ENCODE data around the gene TMEM267. TPM values are rescaled to one million over a fixed set of nuclear protein-coding genes. Genes with fewer than 3 reads are reported as not detected.

Gene TMEM267
- total RNA-seq, 5 donors from 2014 or later (not counting 1 experiment from before 2014, with no cell fraction given) = 10.1 to 19.4 (median 15.9) TPM

- 2% methylated on average over 51 of the region's 53 CpGs for WGBS (ENCODE audit: insufficient coverage)
These were observed 86.8 kb downstream of the TMEM267 start for GRCh38 chr5:43396762-43397304.

More at GRCh38 chr5:43396762-43397304, 86.8 kb downstream of the TMEM267 start:
- no peaks in the 10 kb centered on the region for H3K27me3 Mint-ChIP-seq
- ATAC-seq (replicated peaks in 1 of 4) (peak; percentile 96 to 99 (median 98)), DNase-seq (peak; percentile 36 to 74 (median 58))
- Histone ChIP-seq H3K27ac (ENCODE audit: low read length) (peak overlapping the region; percentile 80), H3K27me3 (replicated peaks in 1 of 2; ENCODE audit: control insufficient read depth in 2 of 2, extremely low read depth in 1 of 2, insufficient read depth in 2 of 2, low read length in 1 of 2) (no peaks in the 10 kb centered on the region), H3K9me3 (no peaks in the 10 kb centered on the region), H3K4me1 (ENCODE audit: control insufficient read depth in 1 of 2, extremely low read depth in 1 of 2, insufficient read depth in 2 of 2, low read length in 2 of 2) (peaks cover 0 to 13% of the 10 kb centered on the region in 2 experiments), H3K4me3 (ENCODE audit: control insufficient read depth in 1 of 2, extremely low read depth in 1 of 2, low read length in 1 of 2) (peak overlapping the region; percentile 84 to 92), H3K36me3 (ENCODE audit: control insufficient read depth in 2 of 2, extremely low read depth in 1 of 2, insufficient read depth in 1 of 2, low read length in 1 of 2) (no peaks in the 10 kb centered on the region)
- peaks cover 8% of the 10 kb centered on the region for H3K36me3 Mint-ChIP-seq
- ChIA-PET POLR2A (interaction anchor here (0.6 to 2.3 kb wide), 5 partner anchors 83 to 332 kb away, joined by 3 to 11 read pairs (median 4); partner anchors contain the start of genes TMEM267 (in 2 of the 2) and HMGCS1 (in 1 of the 2)), CTCF (interaction anchor here in 1 of 2 donors (0.6 to 2.2 kb wide), 5 partner anchors 8 to 229 kb away, joined by 3 to 15 read pairs (median 3); partner anchors contain the start of gene TMEM267)
- peaks cover 40 to 48% (median 42%) of the 10 kb centered on the region in 3 donors for H3K4me1 Mint-ChIP-seq
- H3K9me3 Mint-ChIP-seq = no peaks in the 10 kb centered on the region
- H3K27ac Mint-ChIP-seq = peak overlapping the region; percentile 93 to 99
- peak overlapping the region; percentile 96 to 99 (median 99) for H3K4me3 Mint-ChIP-seq

Other genes with a start within 250 kb of the TMEM267 start
- gene HMGCS1, start 170.5 kb downstream of the TMEM267 start, total RNA-seq = 10 to 100 TPM; 29.2 to 49.1 (median 36.2) TPM
- gene CCL28, start 71.5 kb downstream of the TMEM267 start, total RNA-seq = 10 to 100 TPM; 13.3 to 18.1 (median 15.8) TPM
- 1 to 10 TPM; 1.0 to 4.2 (median 2.8) TPM for gene C5orf34, start 31.3 kb upstream of the TMEM267 start, total RNA-seq
- 10 to 100 TPM; 28.8 to 44.9 (median 35.0) TPM for gene PAIP1, start 73.2 kb upstream of the TMEM267 start, total RNA-seq
- 10 to 100 TPM; 49.3 to 56.3 (median 52.6) TPM for gene NNT, start 119.3 kb upstream of the TMEM267 start, total RNA-seq